GM12865 (cell line): ENCODE results near the gene SIGLEC7.

Experiments
- DNase-seq: peaks from one replicate; pipeline ENCODE4 v3.0.0; 2010; ENCODE audit warnings: low read depth
- H3K4me3 ChIP-seq: 2 replicates; pipeline ENCODE4 v1.5.1; 2011; ENCODE audit warnings: mild to moderate bottlenecking, low read depth, low read length, control low read depth
- CTCF ChIP-seq: IDR thresholded peaks from 2 replicates; pipeline ENCODE4 v1.5.1; 2011; ENCODE audit warnings: low read length, control low read depth, low read depth, inconsistent platforms; ENCODE audit not compliant: insufficient read depth; ENCODE audit errors: missing control alignments

Gene SIGLEC7

GRCh38 chr19:51144482-51145045 lies 2.5 kb downstream of the SIGLEC7 start:
- TF ChIP-seq CTCF, result no peak
- DNase-seq, result no peak

DNA sequence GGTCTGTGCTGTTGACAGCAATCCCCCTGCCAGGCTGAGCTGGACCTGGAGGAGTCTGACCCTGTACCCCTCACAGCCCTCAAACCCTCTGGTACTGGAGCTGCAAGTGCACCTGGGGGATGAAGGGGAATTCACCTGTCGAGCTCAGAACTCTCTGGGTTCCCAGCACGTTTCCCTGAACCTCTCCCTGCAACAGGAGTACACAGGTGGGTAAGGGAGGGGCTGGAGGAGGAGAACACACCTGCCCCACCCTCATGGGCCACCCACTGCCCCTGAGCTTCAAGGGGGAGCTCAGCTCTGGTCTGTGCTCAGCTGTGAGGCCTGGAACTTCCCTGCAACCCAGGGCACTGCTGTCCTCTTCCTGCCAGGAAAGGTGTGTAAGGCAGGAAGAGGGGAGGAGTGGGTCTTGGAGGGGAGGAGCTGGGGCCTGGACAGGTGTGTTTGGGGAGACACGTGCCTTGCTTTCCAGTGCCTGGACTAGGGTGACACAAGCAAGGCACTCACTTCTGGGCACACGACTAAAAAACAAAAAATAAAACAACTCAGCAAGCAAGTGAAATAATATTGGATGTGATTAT lies 3.9 kb downstream of the SIGLEC7 start:
- H3K4me3 ChIP-seq, result no peak overlapping the region
- DNase-seq, result no peak
- no peak for TF ChIP-seq CTCF

More at GRCh38 chr19:51144482-51145045, 2.5 kb downstream of the SIGLEC7 start:
- H3K4me3 ChIP-seq, result no peak overlapping the region

DNA sequence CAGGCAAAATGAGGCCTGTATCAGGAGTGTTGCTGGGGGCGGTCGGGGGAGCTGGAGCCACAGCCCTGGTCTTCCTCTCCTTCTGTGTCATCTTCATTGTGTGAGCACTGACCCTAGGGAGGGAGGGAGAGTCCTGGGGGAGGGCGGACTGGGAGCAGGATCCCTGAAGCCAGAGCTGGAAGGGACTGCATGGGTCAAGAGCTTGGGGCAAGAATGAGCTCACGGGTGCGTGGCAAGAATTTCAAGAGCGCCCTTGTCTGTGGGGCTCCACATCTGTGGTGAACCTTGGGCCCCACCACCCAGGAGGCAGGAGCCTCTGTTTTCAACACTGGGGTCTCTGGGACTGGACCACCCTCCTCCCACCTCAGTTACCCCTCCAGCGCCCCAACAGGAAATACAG lies 4.7 kb downstream of the SIGLEC7 start:
- no peak overlapping the region for H3K4me3 ChIP-seq
- no peak for DNase-seq
- TF ChIP-seq CTCF, result no peak

GRCh38 chr19:51147663-51148062 lies 5.6 kb downstream of the SIGLEC7 start:
- no peak for DNase-seq
- no peak for TF ChIP-seq CTCF
- no peak overlapping the region for H3K4me3 ChIP-seq

GRCh38 chr19:51148580-51148979 lies 6.5 kb downstream of the SIGLEC7 start:
- DNase-seq, result no peak
- no peak for TF ChIP-seq CTCF
- H3K4me3 ChIP-seq, result no peak overlapping the region

- no peak overlapping the region for H3K4me3 ChIP-seq
- DNase-seq, result no peak
- no peak for TF ChIP-seq CTCF
Observed at GRCh38 chr19:51150627-51151026, 8.5 kb downstream of the SIGLEC7 start.

DNA sequence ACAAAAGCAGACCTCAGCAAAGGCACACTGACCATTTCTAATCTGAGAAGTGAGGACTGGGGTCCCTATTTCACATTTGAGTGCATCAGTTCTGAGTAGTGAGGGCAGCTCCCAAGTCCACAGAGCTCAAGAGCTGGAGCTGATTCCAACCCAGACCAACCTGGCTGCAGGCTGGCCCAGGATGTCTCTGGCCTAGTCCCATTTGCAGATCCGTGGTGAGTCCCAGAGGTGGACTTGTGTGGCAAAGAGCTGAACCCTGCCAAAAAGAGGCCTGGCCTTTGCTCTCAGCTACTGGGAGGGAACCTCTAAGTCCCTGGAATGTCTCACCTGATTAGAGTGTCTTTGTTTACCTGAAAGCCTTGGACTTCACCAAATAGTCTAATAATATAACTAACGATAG lies 14.6 kb downstream of the SIGLEC7 start:
- no peak for DNase-seq
- no peak overlapping the region for H3K4me3 ChIP-seq
- no peak for TF ChIP-seq CTCF
